Hepatocyte (in vitro differentiated cells): ENCODE measurements around the gene POLD3. TPM values are rescaled to one million over a fixed set of nuclear protein-coding genes. Genes with fewer than 3 reads are reported as not detected.

Experiments used
- DNase-seq: peaks from one replicate; pipeline ENCODE4 v3.0.0-alpha.2; 2016; ENCODE audit warnings: low spot score
- H2AFZ ChIP-seq: fragments of 200-600 bp; sonication (generic); 2 replicates; pipeline ENCODE4 v1.6.0; 2016; ENCODE audit warnings: antibody characterized with exemption, mild to moderate bottlenecking
- H3K27ac ChIP-seq: fragments of 200-600 bp; sonication (generic); 2 replicates; pipeline ENCODE4 v1.5.1; 2016; ENCODE audit warnings: mild to moderate bottlenecking
- H3K27me3 ChIP-seq: fragments of 200-600 bp; sonication (generic); 2 replicates; pipeline ENCODE4 v1.6.1; 2016
- H3K36me3 ChIP-seq: fragments of 200-600 bp; sonication (generic); replicated peaks from 2 replicates; pipeline ENCODE4 v1.5.1; 2016; ENCODE audit warnings: low read depth; ENCODE audit not compliant: insufficient read depth
- H3K4me1 ChIP-seq: fragments of 200-600 bp; sonication (generic); 2 replicates; pipeline ENCODE4 v1.5.1; 2016; ENCODE audit warnings: mild to moderate bottlenecking, moderate library complexity; ENCODE audit not compliant: insufficient read depth
- H3K4me2 ChIP-seq: fragments of 200-600 bp; sonication (generic); 2 replicates; pipeline ENCODE4 v1.6.0; 2016
- H3K4me3 ChIP-seq: fragments of 200-600 bp; sonication (generic); 2 replicates; pipeline ENCODE4 v1.5.1; 2016; ENCODE audit warnings: mild to moderate bottlenecking
- H3K79me2 ChIP-seq: fragments of 200-600 bp; sonication (generic); 2 replicates; pipeline ENCODE4 v1.6.0; 2017; ENCODE audit warnings: mild to moderate bottlenecking
- H3K9me2 ChIP-seq: fragments of 200-600 bp; sonication (generic); replicated peaks from 2 replicates; pipeline ENCODE4 v1.6.0; 2017; ENCODE audit warnings: mild to moderate bottlenecking; ENCODE audit not compliant: insufficient read depth
- H3K9me3 ChIP-seq: fragments of 200-600 bp; sonication (generic); 2 replicates; pipeline ENCODE4 v1.5.1; 2016; ENCODE audit warnings: low read depth, mild to moderate bottlenecking
- H4K20me1 ChIP-seq: fragments of 200-600 bp; sonication (generic); 2 replicates; pipeline ENCODE4 v1.6.0; 2016; ENCODE audit warnings: mild to moderate bottlenecking; ENCODE audit not compliant: insufficient read depth, poor library complexity, severe bottlenecking
- EZH2 ChIP-seq: fragments of 200-600 bp; sonication (generic); IDR thresholded peaks from 2 replicates; pipeline ENCODE4 v1.6.1; 2016; ENCODE audit warnings: antibody characterized with exemption, mild to moderate bottlenecking, borderline replicate concordance
- EZH2phosphoT487 ChIP-seq: fragments of 200-600 bp; sonication (generic); IDR thresholded peaks from one replicate; pipeline ENCODE4 v1.6.1; 2018; ENCODE audit warnings: antibody characterized with exemption, mild to moderate bottlenecking, low read depth, moderate library complexity; ENCODE audit not compliant: unreplicated experiment, severe bottlenecking
- WGBS: methylation state at CpG from one replicate; pipeline ENCODE4 v1.1.6; 2016; ENCODE audit warnings: low lambda C conversion rate; ENCODE audit errors: missing lambda C conversion rate; 5-methylcytosine and 5-hydroxymethylcytosine counted together
- polyA plus RNA-seq: library from polyadenylated mRNA; unstranded; fragments of >200 nt; fragmentation: Nextera tagmentation; extraction: Ambion mirVana; gene quantifications from 2 replicates; pipeline ENCODE4 v1.2.1, GENCODE V29; 2016
- total RNA-seq: library from RNA; depleted of rRNA; stranded (reverse); fragments of >200 nt; gene quantifications from 2 replicates; pipeline ENCODE4 v1.2.3, GENCODE V29; 2014
- TF ChIP-seq, protein P1 (sequence below): fragments of 200-600 bp; sonication (generic); IDR thresholded peaks from 2 replicates; pipeline ENCODE4 v1.5.1; 2016; ENCODE audit warnings: antibody characterized with exemption, mild to moderate bottlenecking; ENCODE audit not compliant: poor library complexity

Gene POLD3
- total and polyA plus RNA-seq, 2 experiments from 2014 or later = 11.0 to 13.8 TPM

DNA sequence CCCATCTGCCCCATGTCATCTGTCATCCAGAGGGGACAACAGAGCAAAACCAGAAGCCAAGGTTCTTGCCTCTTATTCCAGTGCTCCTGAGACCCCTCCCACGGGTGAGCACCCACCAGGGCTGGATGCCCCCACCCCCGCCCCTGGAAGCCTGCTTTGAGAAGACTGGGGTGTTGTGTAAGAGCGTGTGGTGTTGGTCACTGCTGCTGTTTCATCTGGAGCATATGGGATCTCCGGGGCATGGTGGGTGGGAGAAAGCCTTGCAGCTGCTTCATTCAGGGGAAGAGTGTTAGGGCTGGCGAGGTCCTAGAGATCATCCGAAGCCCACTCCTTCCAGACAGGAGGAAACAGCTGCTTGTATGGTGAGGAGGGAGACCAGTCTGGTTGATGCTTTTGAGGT, 84.7 kb downstream of the POLD3 start:
- H3K9me2 ChIP-seq = no peaks in the 10 kb centered on the region

DNA sequence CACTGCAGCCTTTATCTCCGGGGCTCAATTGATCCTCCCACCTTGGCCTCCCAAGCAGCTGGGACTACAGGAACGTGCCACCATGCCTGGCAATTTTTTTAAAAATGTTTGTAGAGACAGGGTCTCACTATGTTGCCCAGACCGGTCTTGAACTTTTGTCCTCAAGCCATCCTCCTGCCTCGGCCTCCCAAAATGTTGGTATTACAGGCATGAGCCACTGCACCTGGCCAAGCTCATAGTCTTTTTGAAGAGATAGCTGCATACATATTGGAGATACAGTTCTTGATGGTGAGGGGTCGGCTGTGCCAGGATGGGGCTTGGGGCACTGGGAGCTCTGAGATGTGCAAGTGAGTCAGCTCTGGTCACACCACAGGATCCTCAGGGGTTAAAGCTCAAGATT, 85.7 kb downstream of the POLD3 start:
- no peak overlapping the region for H3K4me3 ChIP-seq
- 92% methylated on average over 5 of the region's 5 CpGs for WGBS
- no peak for DNase-seq

More for the DNA sequence above, 84.7 kb downstream of the POLD3 start:
- Histone ChIP-seq H3K4me2 (no peak overlapping the region), H3K4me1 (peaks cover 4% of the 10 kb centered on the region), H3K27ac (no peak overlapping the region), H3K9me3 (no peaks in the 10 kb centered on the region), H3K36me3 (no peaks in the 10 kb centered on the region), H3K79me2 (no peaks in the 10 kb centered on the region), H4K20me1 (no peaks in the 10 kb centered on the region), H2AFZ (no peak overlapping the region), H3K27me3 (no peaks in the 10 kb centered on the region), H3K4me3 (no peak overlapping the region)
- DNase-seq = no peak
- TF ChIP-seq EZH2phosphoT487 = no peak
- TF ChIP-seq EZH2 = no peak
- TF ChIP-seq, protein P1, sequence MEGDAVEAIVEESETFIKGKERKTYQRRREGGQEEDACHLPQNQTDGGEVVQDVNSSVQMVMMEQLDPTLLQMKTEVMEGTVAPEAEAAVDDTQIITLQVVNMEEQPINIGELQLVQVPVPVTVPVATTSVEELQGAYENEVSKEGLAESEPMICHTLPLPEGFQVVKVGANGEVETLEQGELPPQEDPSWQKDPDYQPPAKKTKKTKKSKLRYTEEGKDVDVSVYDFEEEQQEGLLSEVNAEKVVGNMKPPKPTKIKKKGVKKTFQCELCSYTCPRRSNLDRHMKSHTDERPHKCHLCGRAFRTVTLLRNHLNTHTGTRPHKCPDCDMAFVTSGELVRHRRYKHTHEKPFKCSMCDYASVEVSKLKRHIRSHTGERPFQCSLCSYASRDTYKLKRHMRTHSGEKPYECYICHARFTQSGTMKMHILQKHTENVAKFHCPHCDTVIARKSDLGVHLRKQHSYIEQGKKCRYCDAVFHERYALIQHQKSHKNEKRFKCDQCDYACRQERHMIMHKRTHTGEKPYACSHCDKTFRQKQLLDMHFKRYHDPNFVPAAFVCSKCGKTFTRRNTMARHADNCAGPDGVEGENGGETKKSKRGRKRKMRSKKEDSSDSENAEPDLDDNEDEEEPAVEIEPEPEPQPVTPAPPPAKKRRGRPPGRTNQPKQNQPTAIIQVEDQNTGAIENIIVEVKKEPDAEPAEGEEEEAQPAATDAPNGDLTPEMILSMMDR = no peak
- WGBS = 77% methylated on average over 6 of the region's 6 CpGs

DNA sequence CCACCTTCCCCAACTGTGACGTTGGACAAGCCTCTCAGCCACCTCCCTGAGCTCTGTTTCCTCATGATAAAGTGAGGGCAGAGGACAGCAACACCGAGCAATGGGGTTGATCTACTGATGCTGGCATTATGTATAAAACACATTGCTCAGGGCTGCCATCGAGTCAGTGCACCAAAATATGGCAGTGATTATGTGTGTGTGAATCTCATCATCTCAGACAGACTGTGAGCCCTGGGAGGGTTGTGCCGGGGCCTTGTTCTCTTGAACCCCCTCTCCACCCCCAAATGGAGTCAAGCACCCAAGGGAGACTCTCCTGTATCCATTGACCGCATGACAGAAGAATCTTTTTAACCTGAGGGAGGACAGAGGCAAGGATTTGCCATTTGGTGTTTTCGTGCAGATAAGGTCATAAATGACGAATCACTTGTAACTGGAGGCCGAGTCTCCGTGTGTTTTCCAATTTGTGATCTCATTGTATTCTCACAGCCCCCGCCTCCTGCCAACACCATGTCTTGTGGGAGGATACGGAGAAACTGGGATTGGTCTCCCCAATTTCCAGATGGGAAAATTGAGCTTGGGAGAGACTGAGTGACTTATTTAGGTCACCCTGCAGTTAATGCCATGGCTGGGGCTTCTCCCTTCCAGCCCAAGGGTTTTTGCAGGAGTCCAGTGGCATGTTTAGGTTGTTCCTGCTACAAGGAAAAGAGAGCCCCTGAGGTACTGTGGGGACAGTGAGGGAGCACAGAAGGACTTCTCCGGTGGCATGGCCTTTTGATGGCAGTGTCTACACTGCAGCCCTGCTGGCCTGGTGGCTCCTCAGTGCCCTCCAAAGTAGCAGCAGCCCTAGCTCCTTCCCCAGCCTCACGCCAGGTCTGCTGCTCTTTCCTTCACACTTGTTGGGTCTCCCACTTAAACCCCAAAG, 86.5 kb downstream of the POLD3 start:
- 83% methylated on average over 13 of the region's 13 CpGs for WGBS
- Histone ChIP-seq H3K4me2 (no peak overlapping the region), H3K9me3 (no peaks in the 10 kb centered on the region), H3K36me3 (no peaks in the 10 kb centered on the region), H3K27me3 (no peaks in the 10 kb centered on the region), H3K9me2 (no peaks in the 10 kb centered on the region), H3K4me3 (no peak overlapping the region), H2AFZ (no peak overlapping the region), H3K79me2 (no peaks in the 10 kb centered on the region), H3K27ac (no peak overlapping the region), H3K4me1 (no peaks in the 10 kb centered on the region), H4K20me1 (no peaks in the 10 kb centered on the region)
- TF ChIP-seq EZH2 (no peak), EZH2phosphoT487 (no peak)
- TF ChIP-seq, protein P1 = no peak
- no peak for DNase-seq

More for the DNA sequence above, 85.7 kb downstream of the POLD3 start:
- H2AFZ ChIP-seq = no peak overlapping the region
- H3K9me2 ChIP-seq = no peaks in the 10 kb centered on the region
- no peaks in the 10 kb centered on the region for H3K36me3 ChIP-seq
- H3K4me1 ChIP-seq = no peaks in the 10 kb centered on the region
- H3K79me2 ChIP-seq = no peaks in the 10 kb centered on the region
- no peak for TF ChIP-seq EZH2
- TF ChIP-seq EZH2phosphoT487 = no peak
- TF ChIP-seq, protein P1 = no peak
- H3K27me3 ChIP-seq = no peaks in the 10 kb centered on the region
- H3K9me3 ChIP-seq = no peaks in the 10 kb centered on the region
- H3K4me2 ChIP-seq = no peak overlapping the region
- no peaks in the 10 kb centered on the region for H4K20me1 ChIP-seq
- no peak overlapping the region for H3K27ac ChIP-seq
